GM12891 (cell line): ENCODE measurements around the gene CEACAM18.

Experiments used
- PAX5 ChIP-seq: IDR thresholded peaks from 2 replicates; pipeline ENCODE4 v1.6.1; 2011; ENCODE audit warnings: low read length, moderate library complexity, mild to moderate bottlenecking; ENCODE audit not compliant: insufficient read depth, severe bottlenecking
- POLR2A ChIP-seq: IDR thresholded peaks from 2 replicates; pipeline ENCODE4 v1.6.1; 2011; ENCODE audit warnings: low read depth, low read length, control low read depth
- POLR2AphosphoS5 ChIP-seq: IDR thresholded peaks from 2 replicates; pipeline ENCODE4 v1.6.1; 2011; ENCODE audit warnings: low read depth, low read length, control low read depth
- SPI1 ChIP-seq: IDR thresholded peaks from 2 replicates; pipeline ENCODE4 v1.6.1; 2011; ENCODE audit warnings: low read depth, low read length, control low read depth
- TAF1 ChIP-seq: IDR thresholded peaks from 2 replicates; pipeline ENCODE4 v1.6.1; 2011; ENCODE audit warnings: low read depth, low read length, control low read depth

GRCh38 chr19:51507192-51507591, 28.9 kb downstream of the CEACAM18 start:
- TF ChIP-seq TAF1 (no peak), POLR2A (no peak), POLR2AphosphoS5 (no peak), SPI1 (no peak), PAX5 (no peak)
